Osteoblast (primary cell): ENCODE results near the gene PSMD13. TPM values are rescaled to one million over a fixed set of nuclear protein-coding genes. Genes with fewer than 3 reads are reported as not detected.

Experiments
- DNase-seq: peaks from one replicate; pipeline ENCODE4 v3.0.0; 2011; ENCODE audit warnings: low spot score, mixed read lengths; ENCODE audit not compliant: insufficient read length; ENCODE audit errors: missing footprints
- H2AFZ ChIP-seq: 2 replicates; pipeline ENCODE4 v1.6.0; 2011; ENCODE audit warnings: mild to moderate bottlenecking, low read length
- H3K27ac ChIP-seq: 2 replicates; pipeline ENCODE4 v1.5.1; 2011; ENCODE audit warnings: mild to moderate bottlenecking, low read depth, low read length, moderate library complexity
- H3K27me3 ChIP-seq: 2 replicates; pipeline ENCODE4 v1.6.0; 2012; ENCODE audit warnings: mild to moderate bottlenecking, control low read depth, inconsistent platforms, low read length, moderate library complexity; ENCODE audit not compliant: insufficient read depth
- H3K36me3 ChIP-seq: 2 replicates; pipeline ENCODE4 v1.5.1; 2011; ENCODE audit warnings: mild to moderate bottlenecking, low read length, control low read depth, moderate library complexity; ENCODE audit not compliant: insufficient read depth
- H3K4me1 ChIP-seq: 2 replicates; pipeline ENCODE4 v1.5.1; 2011; ENCODE audit warnings: mild to moderate bottlenecking, low read length, control low read depth, moderate library complexity; ENCODE audit not compliant: insufficient read depth
- H3K4me2 ChIP-seq: 2 replicates; pipeline ENCODE4 v1.6.0; 2011; ENCODE audit warnings: mild to moderate bottlenecking, low read length; ENCODE audit not compliant: insufficient read depth
- H3K4me3 ChIP-seq: fragments of 200-600 bp; sonication (generic); 3 replicates; pipeline ENCODE4 v1.5.1; 2012; ENCODE audit warnings: mild to moderate bottlenecking, low read length, inconsistent platforms; ENCODE audit not compliant: insufficient read depth
- H3K79me2 ChIP-seq: 2 replicates; pipeline ENCODE4 v1.6.0; 2012; ENCODE audit warnings: mild to moderate bottlenecking, low read length, control low read depth, inconsistent platforms; ENCODE audit not compliant: insufficient read depth
- H3K9me3 ChIP-seq: 2 replicates; pipeline ENCODE4 v1.5.1; 2011; ENCODE audit warnings: low read depth, low read length, control low read depth
- H4K20me1 ChIP-seq: 2 replicates; pipeline ENCODE4 v1.6.0; 2012; ENCODE audit warnings: mild to moderate bottlenecking, low read length, control low read depth; ENCODE audit not compliant: insufficient read depth
- CTCF ChIP-seq: IDR thresholded peaks from 2 replicates; pipeline ENCODE4 v1.5.1; 2011; ENCODE audit warnings: mild to moderate bottlenecking, low read depth, low read length, moderate library complexity; ENCODE audit errors: extremely low read depth
- total RNA-seq: library from RNA; depleted of rRNA; stranded (reverse); fragments of >200 nt; gene quantifications from 2 replicates; pipeline ENCODE4 v1.2.3, GENCODE V29; 2012

Gene PSMD13
- total RNA-seq, 1 donor, result 110 TPM

GRCh38 chr11:251550-251949 lies 14.8 kb downstream of the PSMD13 start:
- DNase-seq, result no peak
- Histone ChIP-seq H3K9me3 (no peaks in the 10 kb centered on the region), H2AFZ (no peak overlapping the region), H3K27me3 (no peaks in the 10 kb centered on the region), H3K27ac (no peak overlapping the region), H3K4me1 (no peaks in the 10 kb centered on the region), H3K36me3 (peaks cover 65% of the 10 kb centered on the region), H3K79me2 (no peaks in the 10 kb centered on the region), H3K4me3 (no peak overlapping the region), H3K4me2 (no peak overlapping the region), H4K20me1 (peaks cover 4% of the 10 kb centered on the region)
- no peak for TF ChIP-seq CTCF

- Histone ChIP-seq H3K27ac (no peak overlapping the region), H3K36me3 (peaks cover 54% of the 10 kb centered on the region), H4K20me1 (peaks cover 4% of the 10 kb centered on the region), H3K79me2 (no peaks in the 10 kb centered on the region), H2AFZ (no peak overlapping the region), H3K4me1 (no peaks in the 10 kb centered on the region), H3K9me3 (no peaks in the 10 kb centered on the region), H3K4me2 (no peak overlapping the region), H3K27me3 (no peaks in the 10 kb centered on the region), H3K4me3 (no peak overlapping the region)
- DNase-seq, result no peak
- no peak for TF ChIP-seq CTCF
Observed at GRCh38 chr11:252666-253065, 15.9 kb downstream of the PSMD13 start.

- H3K4me1 ChIP-seq, result no peaks in the 10 kb centered on the region
- no peaks in the 10 kb centered on the region for H3K79me2 ChIP-seq
- no peak for DNase-seq
- H4K20me1 ChIP-seq, result peaks cover 4% of the 10 kb centered on the region
- H3K4me3 ChIP-seq, result no peak overlapping the region
- no peak for TF ChIP-seq CTCF
- no peak overlapping the region for H3K4me2 ChIP-seq
- no peaks in the 10 kb centered on the region for H3K9me3 ChIP-seq
- H3K27ac ChIP-seq, result no peak overlapping the region
- H3K36me3 ChIP-seq, result peaks cover 47% of the 10 kb centered on the region
- no peaks in the 10 kb centered on the region for H3K27me3 ChIP-seq
- H2AFZ ChIP-seq, result no peak overlapping the region
Observed at GRCh38 chr11:253160-253885, 16.5 kb downstream of the PSMD13 start.

GRCh38 chr11:253886-254270 lies 17.1 kb downstream of the PSMD13 start:
- no peak for TF ChIP-seq CTCF
- Histone ChIP-seq H3K4me1 (no peaks in the 10 kb centered on the region), H4K20me1 (peaks cover 4% of the 10 kb centered on the region), H3K9me3 (no peaks in the 10 kb centered on the region), H3K27ac (no peak overlapping the region), H3K79me2 (no peaks in the 10 kb centered on the region), H3K27me3 (peaks cover 2% of the 10 kb centered on the region), H2AFZ (no peak overlapping the region), H3K4me3 (no peak overlapping the region), H3K36me3 (peaks cover 42% of the 10 kb centered on the region), H3K4me2 (no peak overlapping the region)
- no peak for DNase-seq
